Lower leg skin (tissue), 4 donors: ENCODE data around the gene KCNS3. TPM values are rescaled to one million over a fixed set of nuclear protein-coding genes. Genes with fewer than 3 reads are reported as not detected.
A peak's percentile ranks its signal among the peaks of the same experiment; 100 is the strongest.

Experiments used
- DNase-seq, 2 donors: peaks; one replicate each; pipeline ENCODE4 v3.0.0-alpha.2; 2019; ENCODE audit warnings: low spot score in 2 of 2
- H3K4me3 ChIP-seq: fragments of 200-600 bp; sonication (generic); 2 replicates; pipeline ENCODE4 v1.5.1; 2017; ENCODE audit warnings: mild to moderate bottlenecking, low read depth; ENCODE audit not compliant: poor library complexity, severe bottlenecking
- CTCF ChIP-seq, 3 donors: fragments of 450-650 bp; IDR thresholded peaks; one replicate each; pipeline ENCODE4 v1.5.1; 2016; ENCODE audit warnings: antibody characterized with exemption in 3 of 3, mild to moderate bottlenecking in 3 of 3, moderate library complexity in 2 of 3
- POLR2A ChIP-seq, 2 donors: fragments of 450-650 bp; IDR thresholded peaks; one replicate each; pipeline ENCODE4 v1.6.1; 2016 to 2017; ENCODE audit warnings: antibody characterized with exemption in 2 of 2, mild to moderate bottlenecking in 1 of 2, moderate library complexity in 1 of 2
- WGBS, 2 donors: methylation state at CpG; one replicate each; pipeline ENCODE4 v1.1.5; 2018; 5-methylcytosine and 5-hydroxymethylcytosine counted together
- intact Hi-C: fragments of 100-400 bp; cut with DNase I; formaldehyde crosslinking; loops from one replicate; pipeline ENCODE4 v1.15.0; 2023; ENCODE audit warnings: low total_unique reads
- total RNA-seq, 4 donors: library from RNA; depleted of rRNA; stranded (reverse); fragments of >200 nt; gene quantifications; one replicate each; pipeline ENCODE4 v1.1.0, GENCODE V29; 2016

Gene KCNS3
- total RNA-seq, 4 donors from 2014 or later: 11.0 to 35.4 (median 17.9) TPM

- no peak for DNase-seq
- no peak overlapping the region for H3K4me3 ChIP-seq
- WGBS, 2 donors: 77 to 83% methylated on average over 3 of the region's 3 CpGs
- TF ChIP-seq CTCF (IDR thresholded peaks at IDR 0.05) (no peak), POLR2A (IDR thresholded peaks at IDR 0.05) (no peak)
- intact Hi-C loops: no loop called here
Observed at GRCh38 chr2:17972991-17973390, 94.5 kb downstream of the KCNS3 start.

- H3K4me3 ChIP-seq: no peak overlapping the region
- 88 to 91% methylated on average over 2 of the region's 2 CpGs for WGBS, 2 donors
- no peak for DNase-seq
- intact Hi-C loops: no loop called here
- no peak for TF ChIP-seq POLR2A (IDR thresholded peaks at IDR 0.05)
- TF ChIP-seq CTCF (IDR thresholded peaks at IDR 0.05): no peak
Observed at GRCh38 chr2:17975401-17975800, 96.9 kb downstream of the KCNS3 start.

GRCh38 chr2:17976871-17977746, 98.6 kb downstream of the KCNS3 start:
- WGBS, 2 donors: 35 to 41% methylated on average over 6 of the region's 6 CpGs
- peak in 1 of 2 donors; percentile 43 for DNase-seq
- TF ChIP-seq POLR2A (IDR thresholded peaks at IDR 0.05) (no peak), CTCF (IDR thresholded peaks at IDR 0.05) (no peak)
- intact Hi-C loops: no loop called here
- no peak overlapping the region for H3K4me3 ChIP-seq

GRCh38 chr2:17979707-17980106, 101.2 kb downstream of the KCNS3 start:
- TF ChIP-seq CTCF (IDR thresholded peaks at IDR 0.05) (no peak), POLR2A (IDR thresholded peaks at IDR 0.05) (no peak)
- H3K4me3 ChIP-seq: no peak overlapping the region

GRCh38 chr2:17981936-17982335, 103.5 kb downstream of the KCNS3 start:
- DNase-seq: no peak
- 79 to 84% methylated on average over 3 of the region's 3 CpGs for WGBS, 2 donors
- TF ChIP-seq CTCF (IDR thresholded peaks at IDR 0.05) (no peak), POLR2A (IDR thresholded peaks at IDR 0.05) (no peak)
- intact Hi-C loops: no loop called here
- no peak overlapping the region for H3K4me3 ChIP-seq

More at GRCh38 chr2:17979707-17980106, 101.2 kb downstream of the KCNS3 start:
- intact Hi-C loops: no loop called here
- no peak for DNase-seq

Other genes with a start within 250 kb of the KCNS3 start
- gene SMC6, start 124.9 kb upstream of the KCNS3 start, total RNA-seq: 10 to 100 TPM; 14.2 to 17.9 (median 15.4) TPM
- gene GEN1, start 124.5 kb upstream of the KCNS3 start, total RNA-seq: 10 to 100 TPM in 1 of 4 donors, 1 to 10 TPM in 3; 4.9 to 10.6 (median 5.3) TPM
- not detected for gene MSGN1, start 62.2 kb upstream of the KCNS3 start, total RNA-seq